ENCODE measurements around the gene UROC1.
A peak's percentile ranks its signal among the peaks of the same experiment; 100 is the strongest.

The UROC1 gene

DNA sequence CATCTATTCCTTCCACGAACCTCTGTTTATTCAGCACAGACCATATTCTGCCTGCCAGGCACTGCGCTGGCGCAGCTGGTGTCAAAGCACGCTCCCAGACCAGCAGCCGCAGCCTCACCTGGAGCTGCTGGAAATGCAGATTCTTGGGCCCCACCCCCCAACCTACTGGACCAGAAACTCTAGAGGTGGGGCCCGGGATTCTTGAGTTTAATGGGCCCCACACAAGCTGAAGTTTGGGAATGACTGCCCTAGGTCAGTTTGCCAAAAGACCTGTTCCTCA is 13.4 kb upstream of the UROC1 start:
- no peak for DNase-seq (ENCODE audit: low read depth in 2 of 2, low spot score in 1 of 2)

DNA sequence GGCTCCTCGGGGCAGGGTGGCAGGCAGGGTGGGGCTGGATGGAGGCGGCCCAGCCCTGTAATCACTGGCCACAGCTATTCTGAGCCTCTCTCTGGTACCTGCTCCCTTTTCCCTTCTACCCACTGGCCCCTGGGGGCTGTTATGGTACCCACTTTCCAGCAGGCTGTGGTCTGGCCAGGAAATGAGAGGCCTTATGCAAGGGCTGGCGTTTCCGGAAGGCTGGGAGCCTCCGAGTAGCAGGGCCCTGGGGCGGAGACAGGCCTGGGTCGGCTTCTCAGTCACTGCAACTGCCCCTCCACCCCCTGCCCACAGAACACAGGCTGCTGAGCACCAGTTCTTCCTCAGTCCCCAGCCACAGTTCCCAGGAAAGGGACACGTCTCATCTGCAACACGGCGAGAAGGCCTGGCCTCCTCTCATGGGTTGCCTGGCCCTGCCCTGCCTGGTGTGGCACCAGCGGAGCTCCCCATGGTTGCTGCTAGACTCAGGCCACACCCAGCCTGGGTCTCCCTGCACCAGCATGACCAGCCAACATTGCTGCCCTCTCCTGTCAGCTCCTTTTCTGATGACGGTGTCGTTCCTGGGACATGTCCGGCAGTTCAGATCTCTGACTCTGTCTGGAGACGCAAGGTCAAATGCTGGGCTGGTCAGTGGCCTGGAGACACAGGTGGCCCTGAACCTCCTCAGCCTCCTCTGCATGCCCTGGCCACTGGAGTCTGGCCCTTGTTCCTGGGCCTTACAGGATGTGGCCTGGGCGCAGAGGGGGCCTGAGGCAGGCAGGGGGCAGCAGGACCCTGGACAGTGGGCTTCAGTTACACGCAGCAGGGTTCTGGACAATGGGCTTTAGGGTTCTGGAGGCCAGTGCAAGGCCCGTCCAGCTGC is 12.8 kb upstream of the UROC1 start:
- no peak for DNase-seq (ENCODE audit: low read depth in 2 of 2, low spot score in 1 of 2)

DNA sequence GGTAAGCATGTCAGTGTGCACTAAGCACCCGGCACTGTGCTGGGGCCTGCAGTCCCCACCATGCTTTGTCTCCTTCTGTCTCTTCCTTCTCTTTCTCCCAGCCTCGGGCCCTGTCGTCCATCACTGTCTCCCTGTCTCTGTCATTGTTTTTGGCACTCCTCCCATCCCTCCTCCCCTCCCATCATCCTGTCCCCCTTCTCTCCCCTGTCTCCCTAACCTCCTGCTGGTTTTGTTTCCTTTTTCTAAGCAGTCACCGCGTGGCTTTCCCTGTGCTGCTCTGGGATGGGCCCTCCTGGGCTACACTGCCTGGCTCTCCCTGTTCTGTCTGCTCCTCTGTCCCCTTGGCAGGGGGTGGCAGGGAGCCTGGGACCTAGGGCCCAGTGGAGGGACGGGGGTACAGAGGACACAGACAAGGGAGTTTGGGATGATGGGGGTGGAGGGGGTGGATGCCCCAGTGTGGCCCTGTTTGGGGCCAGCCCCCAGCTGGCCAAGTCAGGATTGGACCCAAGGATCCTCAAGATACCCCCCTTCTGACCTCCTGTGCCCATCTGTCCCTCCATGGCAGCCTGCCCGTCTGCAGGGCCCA is 12.1 kb upstream of the UROC1 start:
- DNase-seq (ENCODE audit: low read depth in 2 of 2, low spot score in 1 of 2) = no peak

DNA sequence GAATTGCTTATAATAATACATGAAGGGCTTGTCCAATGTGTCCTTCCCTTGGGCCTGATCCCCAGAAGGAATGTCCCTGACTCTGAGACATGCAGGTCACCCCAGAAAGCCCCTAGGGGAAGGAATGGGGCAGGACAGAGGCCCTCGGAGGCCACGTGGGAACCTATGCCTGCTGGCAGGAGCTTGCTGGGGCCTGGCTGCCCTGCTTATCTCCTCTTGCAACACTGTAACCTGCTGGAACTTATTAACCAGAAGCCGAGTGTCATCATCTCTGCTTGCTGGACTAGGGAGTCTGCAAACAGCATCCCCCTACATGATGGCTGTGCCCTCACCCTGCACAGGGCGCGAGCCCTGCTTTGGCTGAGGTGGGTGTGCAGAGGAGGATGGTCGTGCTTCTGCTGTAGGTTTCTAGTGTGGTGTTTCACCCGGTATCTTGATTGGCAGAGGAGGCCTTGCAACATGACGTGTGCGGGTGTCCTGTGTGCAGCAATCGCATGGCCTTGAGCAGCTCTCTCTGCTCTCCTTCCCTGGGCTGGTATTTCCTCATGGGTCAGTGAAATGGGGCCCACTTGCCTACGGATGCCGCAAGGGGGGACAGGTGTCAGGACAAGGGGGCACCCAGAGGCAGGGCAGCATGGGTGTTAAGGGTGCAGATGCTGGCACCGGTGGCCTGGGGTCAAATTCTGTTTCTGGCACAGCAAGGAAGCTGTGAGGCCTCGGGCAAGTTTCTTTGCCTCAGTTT is 11.4 kb upstream of the UROC1 start:
- DNase-seq (ENCODE audit: low read depth in 2 of 2, low spot score in 1 of 2) = no peak

DNA sequence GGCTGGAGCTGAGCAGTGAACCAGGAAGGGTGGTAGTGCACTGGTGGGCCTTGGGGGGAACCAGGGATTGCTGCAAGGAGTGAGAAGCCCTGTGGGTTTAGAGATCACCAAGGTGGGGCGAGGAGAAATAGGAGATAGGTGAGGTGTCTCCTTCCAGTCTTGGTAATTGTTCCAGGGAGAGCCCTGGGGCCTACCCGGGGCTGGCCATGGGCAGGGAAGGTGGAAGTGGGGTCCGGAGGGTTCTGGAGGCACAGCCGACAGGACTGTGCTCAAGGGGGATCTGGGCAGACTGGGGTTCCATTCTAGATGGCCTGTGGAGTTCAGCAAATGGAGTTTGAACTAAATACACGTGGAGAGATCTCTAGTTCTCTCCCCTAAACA is 10.8 kb upstream of the UROC1 start:
- no peak for DNase-seq (ENCODE audit: low read depth in 2 of 2, low spot score in 1 of 2)

DNA sequence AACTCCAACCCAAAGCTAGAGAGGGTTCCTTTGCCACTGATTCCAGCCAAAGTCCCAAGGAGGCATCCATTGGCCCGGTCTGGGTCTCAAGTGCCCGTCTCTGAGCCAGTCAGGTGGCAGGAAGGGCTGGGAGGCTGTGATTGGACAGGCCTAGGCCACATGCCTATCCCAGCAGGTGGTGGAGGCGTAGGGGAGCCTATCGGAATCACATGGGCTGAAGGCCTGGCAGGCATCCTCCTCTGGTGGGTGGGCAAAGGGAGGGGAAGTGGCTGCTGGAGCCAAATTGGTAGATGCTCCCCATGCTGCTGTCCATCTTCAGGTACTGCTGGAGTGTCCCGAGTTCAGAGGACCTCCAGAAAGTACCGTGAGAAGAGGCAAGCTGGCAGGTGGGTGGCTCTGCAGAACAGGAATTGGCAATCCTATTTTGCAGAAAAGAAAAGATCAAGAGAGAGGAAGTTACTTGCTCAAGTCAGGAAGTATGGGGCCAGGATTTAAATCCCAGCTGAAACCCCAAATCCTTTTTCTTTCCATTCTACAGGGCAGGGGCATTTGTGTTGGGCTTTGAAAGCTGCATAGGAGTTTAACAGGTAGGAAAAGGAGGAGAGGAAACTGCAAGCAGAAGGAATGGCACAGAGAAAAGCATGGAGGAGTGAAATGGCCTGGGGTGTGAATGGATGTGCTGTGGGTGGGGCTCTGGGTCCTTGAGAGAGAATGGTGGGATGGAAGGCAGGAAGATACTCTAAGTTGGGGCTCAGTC is 10.1 kb upstream of the UROC1 start:
- DNase-seq (ENCODE audit: low read depth in 2 of 2, low spot score in 1 of 2) = no peak

GRCh38 chr3:126527006-126527405 is 9.4 kb upstream of the UROC1 start:
- DNase-seq (ENCODE audit: low read depth in 2 of 2, low spot score in 1 of 2) = no peak

DNA sequence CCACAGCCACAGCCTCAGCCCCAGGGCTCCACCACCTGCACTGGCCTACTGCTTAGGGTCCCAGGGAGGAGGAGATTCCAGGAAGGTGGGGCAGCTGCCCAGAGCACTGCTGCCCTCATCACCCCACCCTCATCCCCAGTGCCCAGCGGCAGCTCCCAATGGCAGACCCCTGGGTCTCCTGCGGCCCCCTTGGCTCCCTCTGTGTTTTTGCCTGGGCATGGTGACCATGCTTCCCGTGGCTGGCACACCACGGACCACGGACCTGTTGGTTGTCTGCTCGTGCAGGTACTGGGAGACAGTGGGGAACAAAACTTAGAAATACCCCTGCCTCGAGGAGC is 9.1 kb upstream of the UROC1 start:
- DNase-seq (ENCODE audit: low read depth in 2 of 2, low spot score in 1 of 2) = no peak

GRCh38 chr3:126525853-126526667 is 8.5 kb upstream of the UROC1 start:
- no peak for DNase-seq (ENCODE audit: low read depth in 2 of 2, low spot score in 1 of 2)

GRCh38 chr3:126525091-126525852 is 7.7 kb upstream of the UROC1 start:
- DNase-seq (ENCODE audit: low read depth in 2 of 2, low spot score in 1 of 2) = no peak

DNA sequence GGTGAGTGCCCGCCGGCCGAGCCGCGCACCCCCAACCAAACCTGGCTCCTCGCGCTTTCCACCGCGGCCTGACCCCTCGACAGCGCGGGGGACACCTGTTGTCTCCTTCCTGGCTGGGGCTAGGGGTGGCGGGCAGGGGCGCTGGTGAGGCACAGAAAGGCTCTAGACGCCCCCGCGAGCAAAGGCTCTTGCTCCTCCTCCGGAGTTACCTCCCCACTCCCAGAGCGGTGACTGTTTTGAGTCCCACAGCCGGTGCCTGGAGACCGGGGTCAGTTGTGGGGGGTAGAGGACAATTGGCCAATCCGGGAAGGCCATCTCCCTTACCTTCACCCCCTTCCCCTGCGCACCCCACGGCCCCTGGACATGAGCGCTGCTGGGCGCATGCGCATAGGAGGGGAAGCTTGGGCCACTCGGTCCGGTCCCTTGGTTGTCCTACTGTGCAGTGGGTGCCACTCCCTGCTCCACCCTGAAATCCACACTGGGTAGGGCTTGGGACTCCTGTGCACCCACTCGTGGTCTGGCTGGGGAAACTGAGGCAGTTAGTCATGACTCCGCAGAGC is 6.9 kb upstream of the UROC1 start:
- DNase-seq (ENCODE audit: low read depth in 2 of 2, low spot score in 1 of 2) = no peak

DNA sequence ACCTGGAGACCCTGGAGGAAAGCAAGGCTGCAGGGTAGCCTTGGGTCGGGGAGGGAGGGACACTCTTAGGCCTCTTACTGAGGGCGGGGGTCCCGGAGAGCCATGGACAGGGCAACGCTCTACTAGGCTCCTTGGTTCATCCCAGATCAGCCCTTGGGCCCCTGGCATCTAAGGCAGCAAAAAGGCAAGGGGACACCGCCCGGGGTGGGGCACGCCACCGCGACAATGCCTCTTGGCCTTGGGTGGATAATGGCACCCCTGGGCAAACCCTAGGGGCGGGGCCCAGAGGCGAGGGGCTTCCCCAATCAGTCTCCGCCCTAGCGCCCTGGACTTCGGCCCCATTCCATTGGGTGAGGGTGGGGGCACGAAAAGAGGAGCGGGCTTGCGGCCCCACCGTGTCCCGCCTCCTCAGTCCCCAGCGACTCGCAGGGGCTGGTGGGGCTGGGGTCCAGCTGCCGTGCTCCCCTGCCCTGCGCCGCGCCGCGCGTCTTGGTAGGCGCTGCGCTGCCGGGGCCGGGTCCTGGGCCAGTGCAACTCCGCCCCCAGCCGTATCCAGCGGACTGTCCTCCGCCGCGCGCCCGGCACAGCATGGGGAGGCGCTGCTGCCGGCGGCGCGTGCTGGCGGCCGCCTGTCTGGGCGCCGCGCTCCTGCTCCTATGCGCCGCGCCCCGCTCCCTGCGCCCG is 6.3 kb upstream of the UROC1 start, which contains the start of gene CHST13:
Gene CHST13, plus strand, starts transcription at position 411 of the 684 bp plus-strand sequence. Its CDS starts 178 bp downstream, at position 589.
- DNase-seq (ENCODE audit: low read depth in 2 of 2, low spot score in 1 of 2) = no peak

- peak; percentile 11 to 28 for DNase-seq (ENCODE audit: low read depth in 2 of 2, low spot score in 1 of 2)
Observed at GRCh38 chr3:126522363-126522788, 4.8 kb upstream of the UROC1 start.

- no peak for DNase-seq (ENCODE audit: low read depth in 2 of 2, low spot score in 1 of 2)
Observed at GRCh38 chr3:126521122-126521891, 3.7 kb upstream of the UROC1 start.

GRCh38 chr3:126519506-126520455 is 2.2 kb upstream of the UROC1 start:
- no peak for DNase-seq (ENCODE audit: low read depth in 2 of 2, low spot score in 1 of 2)

GRCh38 chr3:126518779-126519177 is 1.2 kb upstream of the UROC1 start:
- no peak for DNase-seq (ENCODE audit: low read depth in 2 of 2, low spot score in 1 of 2)

Data from stimulated activated CD8-positive, alpha-beta memory T cell treated with anti-CD3 and anti-CD28 coated beads, Interleukin-4, amount 100 ng/mL, for 1 hour (primary cell).